Middle frontal gyrus (tissue), 1 donor: ENCODE data around the gene YPEL4.

Experiments used
- DNase-seq: peaks from one replicate; pipeline ENCODE4 v3.0.0-alpha.2; 2015; ENCODE audit warnings: low spot score; ENCODE audit errors: extremely low spot score

Gene YPEL4

GRCh38 chr11:57651408-57651807 lies 1.7 kb upstream of the YPEL4 start:
- DNase-seq, result no peak

DNA sequence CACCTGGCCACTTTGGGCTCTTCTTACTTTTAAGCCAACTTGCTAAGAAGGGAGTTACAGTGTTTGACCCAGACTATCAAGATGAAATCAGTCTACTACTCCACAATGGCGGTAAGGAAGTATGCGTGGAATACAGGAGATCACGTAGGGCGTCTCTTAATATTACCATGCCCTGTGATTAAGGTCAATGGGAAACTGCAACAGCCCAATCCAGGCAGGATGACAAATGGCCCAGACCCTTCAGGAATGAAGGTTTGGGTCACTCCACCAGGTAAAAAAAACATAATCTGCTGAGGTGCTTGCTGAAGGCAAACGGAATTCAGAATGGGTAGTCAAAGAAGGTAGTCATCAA lies 1.0 kb upstream of the YPEL4 start:
- DNase-seq, result no peak

GRCh38 chr11:57648801-57649735 lies 644 bp downstream of the YPEL4 start:
- no peak for DNase-seq

- DNase-seq, result no peak
Observed at GRCh38 chr11:57647960-57648800, 1.5 kb downstream of the YPEL4 start.

DNA sequence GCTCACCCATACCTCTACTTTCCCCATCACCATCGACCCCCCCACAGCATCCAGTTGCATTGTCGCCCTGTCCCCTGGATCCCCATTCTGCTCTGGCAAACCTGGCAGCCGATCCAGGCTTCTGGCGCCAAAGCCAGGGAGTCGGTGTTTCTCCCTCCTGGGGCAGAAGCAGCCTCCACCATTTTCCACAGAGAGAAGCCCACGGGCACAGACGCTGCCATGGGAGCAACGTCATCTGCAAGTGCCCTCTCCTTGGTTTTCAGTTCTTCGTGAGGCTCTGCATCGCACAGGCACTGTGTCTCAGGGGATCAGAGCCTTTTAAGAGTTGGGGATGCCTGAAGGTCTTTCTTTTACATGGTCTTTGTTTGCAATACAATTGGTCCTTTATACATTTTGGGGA lies 2.3 kb downstream of the YPEL4 start:
- DNase-seq, result no peak

- DNase-seq, result no peak
Observed at GRCh38 chr11:57646799-57647303, 2.9 kb downstream of the YPEL4 start.

GRCh38 chr11:57646194-57646798 lies 3.4 kb downstream of the YPEL4 start:
- DNase-seq, result no peak

GRCh38 chr11:57645689-57646085 lies 4.0 kb downstream of the YPEL4 start:
- DNase-seq, result no peak

DNA sequence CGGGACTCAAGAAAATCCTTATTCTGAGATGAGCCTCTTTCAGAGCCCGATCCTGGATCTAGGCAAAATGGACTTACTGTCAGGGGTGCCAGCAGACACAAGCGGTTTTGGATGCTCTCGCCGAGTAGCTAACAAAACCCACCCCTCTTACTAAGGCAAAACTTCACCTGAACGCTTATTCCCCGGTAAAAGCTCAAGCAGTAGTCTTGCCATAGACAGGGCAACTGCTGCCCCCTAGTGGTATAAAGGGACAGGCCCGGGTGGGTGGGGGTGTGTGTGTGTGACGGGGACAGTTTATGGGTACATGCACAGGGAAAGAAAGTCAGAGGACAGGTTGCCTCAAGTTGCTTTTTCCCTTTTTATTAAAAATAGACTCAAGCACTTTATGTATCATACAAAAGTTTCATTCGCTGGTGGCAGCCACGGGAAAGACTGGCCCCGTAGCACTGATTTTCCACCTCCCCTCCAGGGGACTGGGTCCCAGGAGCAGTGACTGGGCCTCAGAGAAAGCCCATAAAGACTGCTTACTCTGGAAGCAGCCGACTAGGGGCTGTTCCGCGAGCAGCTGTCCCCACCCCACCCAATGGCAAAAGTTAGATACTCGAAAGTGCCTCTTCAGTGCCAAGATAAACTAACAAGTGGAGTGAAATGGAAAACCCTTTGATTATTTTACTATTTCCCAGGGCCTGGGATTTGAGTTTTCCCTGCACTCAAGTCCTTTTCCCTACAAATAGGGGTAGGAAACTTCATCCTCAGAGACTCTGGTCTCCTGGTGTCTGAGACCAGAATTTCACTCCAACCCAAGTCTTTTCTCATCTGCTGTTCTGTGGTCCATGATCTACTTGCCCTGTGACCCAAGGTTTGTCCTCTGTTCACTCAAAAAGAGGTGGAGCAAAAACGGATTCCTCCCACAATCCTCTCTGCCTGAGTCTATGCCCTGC lies 4.7 kb downstream of the YPEL4 start:
- DNase-seq, result no peak

DNA sequence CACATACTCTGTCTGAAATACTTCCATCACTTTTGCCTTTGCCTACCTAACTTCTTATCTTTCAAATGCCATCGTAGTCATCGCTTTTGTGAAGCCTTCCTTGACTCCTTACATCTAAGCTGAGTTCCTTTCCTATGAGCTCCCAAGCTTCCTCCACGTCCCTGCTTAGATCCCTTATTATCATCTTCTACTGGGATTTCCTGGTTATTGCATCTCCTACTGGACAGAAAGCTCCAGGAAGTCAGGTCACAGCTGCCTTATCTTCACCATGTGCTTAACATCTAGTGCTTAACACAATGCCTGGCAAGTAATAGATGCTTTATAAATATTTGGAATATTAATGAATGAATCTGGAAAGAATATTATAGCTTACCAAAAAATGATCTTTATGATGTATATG lies 5.9 kb downstream of the YPEL4 start:
- no peak for DNase-seq

DNA sequence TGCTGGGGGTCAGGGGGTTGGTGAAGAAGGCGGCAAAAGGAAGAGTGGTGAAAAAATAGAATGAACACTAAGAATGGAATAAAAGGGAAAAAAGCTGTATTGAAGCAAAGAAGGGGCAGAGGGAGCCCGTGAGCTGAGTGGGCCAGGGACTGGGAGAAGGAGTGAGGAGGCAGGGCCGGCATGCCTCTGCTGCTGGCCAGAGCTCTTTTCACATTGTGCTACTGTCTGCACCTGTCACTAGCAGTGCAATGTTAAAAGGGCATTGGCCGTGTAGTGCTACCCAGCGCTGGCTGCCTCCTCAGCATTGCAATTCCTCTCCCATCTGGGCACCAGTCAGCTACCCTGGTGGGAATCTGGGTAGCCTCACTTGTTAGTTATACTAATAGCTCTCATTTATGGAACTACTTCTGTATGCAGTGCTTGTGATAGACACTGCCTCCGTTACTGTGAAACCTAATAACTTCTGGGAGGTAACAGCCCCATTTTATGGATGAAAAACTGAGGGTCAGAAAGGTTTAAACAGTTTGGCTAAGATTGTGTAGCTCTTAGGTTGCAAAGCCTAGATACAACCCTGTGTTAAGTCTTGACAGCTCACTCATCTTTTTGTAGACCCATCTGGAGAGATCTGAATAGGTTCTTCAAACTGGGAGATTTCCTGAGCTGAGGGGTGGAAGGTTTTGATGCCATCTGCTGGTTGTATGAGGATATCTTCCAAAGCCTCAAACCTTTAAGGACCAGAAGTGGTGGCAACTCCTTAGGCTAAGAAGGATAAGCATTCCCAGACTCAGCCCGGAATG lies 8.5 kb downstream of the YPEL4 start:
- DNase-seq, result no peak

DNA sequence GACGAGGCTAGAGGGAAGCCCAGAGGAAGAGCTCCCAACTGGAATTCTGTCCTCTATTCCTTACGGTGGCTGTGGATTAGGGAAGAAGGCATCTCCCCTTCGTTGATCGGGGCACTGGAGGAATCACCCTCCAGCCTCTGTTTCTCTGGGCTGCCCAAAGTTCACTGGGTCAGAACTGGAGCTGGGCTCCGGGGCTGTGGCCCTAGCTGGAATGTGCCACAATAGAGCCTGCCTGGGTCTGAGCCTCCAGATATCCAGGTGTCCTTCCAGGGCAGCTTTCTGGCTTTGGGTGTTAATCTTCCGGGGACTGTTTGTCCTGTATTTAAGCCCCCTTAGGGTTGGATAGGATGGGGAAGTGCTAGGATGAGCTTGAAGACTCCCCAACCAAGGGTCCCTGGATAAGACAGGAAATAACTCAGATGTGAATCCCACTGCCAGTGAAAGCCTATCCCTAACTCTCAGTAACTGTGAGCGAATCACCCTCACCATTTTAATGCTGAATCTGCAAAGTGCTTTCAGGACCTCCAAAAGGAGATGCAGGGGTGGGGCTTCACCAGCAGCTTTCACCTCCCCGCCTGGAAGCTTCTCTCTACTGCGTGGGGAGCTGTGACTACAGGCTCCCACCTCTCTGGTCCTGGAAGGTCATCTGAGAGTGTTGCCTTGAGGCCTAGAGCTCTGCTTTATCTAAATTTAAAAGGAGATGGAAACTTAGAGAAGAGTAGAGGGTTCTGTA lies 9.5 kb downstream of the YPEL4 start:
- no peak for DNase-seq

GRCh38 chr11:57639321-57640067 lies 10.2 kb downstream of the YPEL4 start:
- DNase-seq, result no peak

DNA sequence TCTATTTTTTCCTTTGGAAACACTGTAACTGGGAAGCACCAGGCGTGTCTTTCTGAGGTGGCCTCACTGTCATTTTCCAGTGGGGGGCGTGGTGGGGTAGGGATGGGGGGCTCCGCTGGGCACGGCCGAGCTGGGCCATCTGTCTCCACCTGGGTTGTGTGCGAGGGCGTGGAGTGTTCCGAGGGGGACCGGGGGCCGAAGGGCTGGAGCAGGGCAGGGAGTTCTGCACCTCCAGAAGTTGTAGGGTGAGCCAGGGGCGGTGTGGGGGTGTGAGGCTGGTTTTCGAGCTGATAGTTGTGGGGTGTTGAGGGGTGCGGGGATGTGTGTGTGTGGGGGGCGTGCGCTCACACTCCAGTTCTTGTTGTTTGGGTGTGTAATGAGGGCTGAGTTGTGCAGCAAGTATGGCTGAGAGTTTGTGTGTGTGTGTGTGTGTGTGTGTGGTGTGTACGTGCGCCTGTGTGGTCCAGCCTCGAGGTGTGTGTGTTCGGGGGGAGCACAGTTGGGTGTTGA lies 10.8 kb downstream of the YPEL4 start:
- DNase-seq, result no peak

DNA sequence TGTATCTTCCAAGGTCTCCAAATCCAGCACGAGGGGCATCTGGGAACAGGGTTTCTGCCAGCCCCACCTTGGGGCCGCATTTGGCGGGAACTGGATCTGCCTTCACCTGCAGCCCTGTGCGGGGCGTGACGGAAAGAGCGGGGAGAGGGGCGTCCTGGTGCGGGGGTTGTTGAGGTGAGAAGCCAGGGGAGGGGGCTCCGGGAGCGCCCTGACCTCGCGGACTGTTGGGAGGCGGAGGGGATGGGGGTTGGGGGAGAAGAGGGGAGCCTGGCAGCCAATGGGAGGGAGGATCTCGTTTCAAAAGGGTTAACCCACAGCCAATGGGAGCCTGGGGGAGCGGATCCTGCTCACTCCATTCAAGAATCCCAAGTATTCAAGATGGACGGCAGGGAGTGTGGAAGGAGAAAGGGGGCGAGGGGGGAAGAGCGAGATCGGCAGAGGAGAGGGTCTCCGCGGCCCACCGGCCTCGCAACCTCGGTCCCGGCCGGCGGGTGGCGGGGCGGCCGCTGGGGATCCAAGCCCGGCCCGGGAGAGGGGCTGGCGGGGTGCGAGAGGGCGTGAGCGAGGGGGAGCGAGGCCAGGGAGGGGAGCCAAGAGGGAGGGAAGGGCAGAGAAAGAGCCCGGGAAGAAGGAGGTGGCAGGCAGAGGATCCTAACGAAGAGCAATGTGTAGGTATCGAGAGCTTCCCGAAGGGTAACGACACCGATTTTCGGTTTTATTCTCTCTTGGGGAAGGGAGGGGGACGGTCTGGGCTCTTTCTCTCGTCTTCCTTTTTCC lies 11.5 kb downstream of the YPEL4 start:
- peak; percentile 61 for DNase-seq

- no peak for DNase-seq
Observed at GRCh38 chr11:57637626-57638004, 12.1 kb downstream of the YPEL4 start.

DNA sequence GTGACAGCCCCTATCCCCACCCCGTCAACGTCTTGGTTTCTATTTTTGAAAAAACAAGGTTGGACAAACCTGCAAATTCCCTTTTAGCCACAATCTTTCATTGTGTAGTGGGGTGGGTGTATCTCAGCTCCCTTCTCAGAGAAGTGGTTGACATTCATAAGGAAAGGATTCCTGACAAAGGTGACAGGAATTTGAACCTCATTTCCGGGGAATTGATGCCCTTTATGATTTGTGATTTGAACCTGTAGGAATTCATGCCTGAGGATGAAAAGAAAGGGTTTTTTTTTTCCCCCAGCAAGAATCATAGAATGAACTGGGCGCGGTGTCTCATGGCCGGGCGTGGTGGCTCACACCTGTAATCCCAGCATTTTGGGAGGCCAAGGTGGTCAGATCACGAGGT lies 14.5 kb downstream of the YPEL4 start:
- no peak for DNase-seq

DNA sequence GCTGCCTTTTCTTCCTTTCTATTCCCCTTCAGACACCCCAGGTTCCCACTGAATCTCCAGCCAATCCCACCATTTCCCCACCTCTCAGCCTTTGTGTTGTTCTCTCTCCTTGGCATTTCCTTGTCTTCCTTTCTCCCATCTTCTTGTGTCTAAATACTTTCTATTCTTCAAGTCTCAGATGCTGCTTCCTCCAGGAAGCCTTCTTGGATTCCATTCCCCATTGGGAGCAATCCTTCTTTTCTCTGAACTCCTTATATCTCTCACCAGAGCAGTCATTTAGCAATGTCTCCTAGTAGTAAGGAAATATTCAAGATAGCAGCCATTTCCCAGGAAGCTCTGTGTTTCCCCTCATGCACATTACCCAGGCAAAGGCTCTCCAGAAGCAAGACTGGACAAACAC lies 15.4 kb downstream of the YPEL4 start:
- DNase-seq, result no peak
